GM21723 (cell line): Measurements from ENCODE around the gene C5orf15.
"Not testable (repeated sequence)": the region's sequence is repeated elsewhere in the genome, so short reads cannot be mapped to it uniquely, and the experiment has no call there.

Experiments
- ATAC-seq: cut with Tn5 transposase; IDR thresholded peaks from one replicate; pipeline ENCODE4 v1.9.1; 2021; ENCODE audit warnings: mild to moderate bottlenecking, moderate library complexity; ENCODE audit not compliant: unreplicated experiment

Gene C5orf15

DNA sequence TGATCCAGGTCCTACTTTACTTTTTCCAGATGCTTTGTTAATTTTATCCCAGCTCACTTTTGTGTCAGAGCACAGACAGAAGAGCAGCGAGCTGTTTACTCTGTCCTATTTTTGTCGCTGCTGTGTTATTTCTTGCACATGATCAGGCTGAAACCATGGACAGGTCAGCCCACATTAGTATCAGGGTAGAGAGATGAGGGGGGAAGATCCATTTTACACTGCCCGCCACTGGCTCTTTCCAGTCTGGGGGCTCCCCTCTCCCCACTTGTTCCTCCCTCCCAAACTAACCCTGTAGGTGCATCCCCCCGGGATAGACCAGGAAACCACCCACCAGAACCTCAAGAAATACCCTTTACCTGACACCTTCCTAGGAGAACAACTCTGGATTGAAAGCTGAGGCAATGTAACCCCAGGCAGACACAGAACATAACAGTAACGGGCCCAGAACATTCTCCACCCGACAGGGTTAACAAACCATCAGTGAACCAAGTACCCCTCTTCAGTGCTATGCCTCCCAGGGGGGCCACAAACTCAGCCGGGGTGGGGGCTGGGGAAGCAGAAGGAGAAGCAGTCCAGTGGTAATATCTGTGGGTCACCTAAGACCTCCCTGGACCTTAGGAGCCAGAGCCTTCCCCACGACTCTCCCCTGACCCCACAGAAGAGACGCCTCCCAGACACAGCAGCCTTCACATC is 26.0 kb upstream of the C5orf15 start:
- ATAC-seq: no peak

DNA sequence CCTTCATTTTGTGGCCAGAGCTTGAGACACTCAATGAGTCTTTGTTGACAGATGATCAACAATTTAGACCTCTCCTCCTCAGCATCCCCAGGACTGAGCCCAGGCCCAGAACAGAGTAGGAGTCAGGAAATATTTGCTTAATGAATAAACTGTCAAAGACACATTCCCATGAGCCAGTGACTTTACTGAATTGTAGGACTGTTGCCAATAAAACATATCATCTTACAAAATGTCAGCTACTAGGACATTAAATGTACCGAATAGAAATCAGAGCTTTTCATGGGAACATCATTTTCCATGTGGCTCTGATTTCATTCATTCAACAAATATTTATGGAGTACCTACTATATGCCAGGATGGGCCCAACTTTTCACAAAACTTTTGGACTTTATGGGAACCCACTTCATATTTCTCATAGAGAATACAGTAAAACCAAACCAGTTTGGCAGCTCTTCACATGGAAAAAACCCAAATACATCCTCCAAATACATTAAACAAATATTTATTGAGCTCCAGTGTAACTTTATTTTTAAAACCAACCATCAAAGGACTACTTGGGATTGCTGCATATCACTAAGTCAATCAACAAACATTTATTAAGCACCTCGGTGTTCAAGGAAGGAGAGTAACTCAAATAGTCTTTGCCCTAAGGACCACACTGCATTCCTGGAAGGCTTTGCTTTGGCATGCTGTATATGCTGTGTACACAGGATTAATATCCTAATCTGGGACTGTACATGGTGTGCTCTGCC is 24.9 kb upstream of the C5orf15 start:
- no peak for ATAC-seq

DNA sequence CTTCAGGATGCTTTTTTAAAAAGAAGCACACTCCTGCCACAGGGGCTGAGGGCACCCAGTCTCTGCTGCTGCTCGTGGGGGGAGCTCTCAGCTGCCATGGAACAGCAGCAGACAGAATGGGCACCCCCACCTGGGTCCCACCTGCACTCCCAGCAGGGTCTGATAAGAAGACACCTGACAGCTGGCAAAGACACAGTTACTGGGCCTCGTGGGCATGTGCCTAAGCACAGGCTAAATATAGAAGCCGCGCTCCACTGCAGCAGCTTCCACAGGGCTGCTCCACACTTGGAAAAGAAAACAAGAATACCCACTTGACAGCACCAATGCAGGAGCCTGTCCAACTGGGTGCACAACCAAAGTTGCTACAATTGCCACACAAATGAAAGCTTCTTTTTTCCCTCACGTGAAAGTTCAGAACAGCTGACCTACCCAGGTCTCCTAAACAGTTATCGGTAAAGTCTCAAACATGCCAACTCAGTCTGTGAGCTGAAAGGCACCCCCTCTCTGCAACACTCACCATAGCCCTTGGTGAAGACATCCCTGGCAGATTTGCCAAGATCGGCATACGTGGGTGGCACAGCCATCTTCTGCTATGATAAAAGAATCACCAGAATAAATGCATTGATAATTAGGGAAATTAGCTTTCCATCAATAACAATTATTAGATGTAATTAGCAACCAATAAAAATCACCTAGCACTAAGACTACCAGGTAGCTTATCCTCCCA is 24.2 kb upstream of the C5orf15 start:
- ATAC-seq: no peak

DNA sequence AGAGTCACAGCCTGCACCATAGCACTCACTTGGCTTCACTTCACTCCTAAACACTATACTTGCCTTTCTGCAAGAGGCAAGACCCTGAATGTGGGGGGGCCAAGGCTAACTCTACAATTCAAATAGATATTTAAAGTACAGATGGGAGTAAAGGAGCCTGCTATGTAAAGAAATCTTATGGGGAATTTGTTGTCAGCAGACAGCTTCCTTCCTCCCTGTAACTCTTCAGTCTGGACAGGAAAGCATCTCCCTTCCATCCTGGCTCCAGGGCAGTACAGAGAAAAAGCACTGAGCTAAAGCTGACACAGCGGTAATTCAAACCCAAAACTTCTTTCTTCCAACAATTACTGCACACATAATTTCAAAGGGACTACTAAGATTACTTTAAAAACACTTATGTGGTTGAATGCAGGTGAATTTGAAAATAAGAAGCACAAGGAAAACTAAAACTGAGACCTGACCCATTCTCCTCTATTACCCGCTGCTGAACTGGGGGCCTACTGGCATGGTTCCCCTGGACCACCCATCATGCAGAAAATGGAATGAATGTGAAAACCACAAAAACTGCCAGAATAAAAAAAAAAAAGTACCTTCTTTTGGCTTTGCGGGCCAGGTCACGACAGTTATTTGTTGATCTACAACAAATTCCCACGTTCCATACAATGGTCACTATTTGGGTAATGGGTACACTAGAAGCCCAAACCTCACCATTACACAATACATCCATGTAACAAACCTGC is 22.9 kb upstream of the C5orf15 start:
- no peak for ATAC-seq

DNA sequence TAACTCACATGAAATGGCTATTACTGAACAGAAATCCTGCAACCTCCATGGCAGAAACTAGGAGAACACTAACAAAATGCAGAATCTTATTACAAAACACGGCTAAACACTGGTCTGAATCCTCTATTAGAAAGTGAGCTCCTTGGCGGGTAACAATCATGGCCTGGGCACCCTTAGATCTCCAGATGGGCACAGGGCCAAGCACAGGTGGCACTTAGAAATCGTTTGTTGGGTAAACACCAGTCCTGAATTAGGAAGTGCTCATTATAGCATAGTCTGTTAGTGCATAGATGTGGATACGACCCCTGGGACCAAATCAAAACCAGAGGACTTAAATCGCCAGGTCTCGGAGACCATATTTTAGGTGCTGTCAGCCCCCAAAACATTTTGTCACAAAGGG is 22.0 kb upstream of the C5orf15 start:
- ATAC-seq: no peak

DNA sequence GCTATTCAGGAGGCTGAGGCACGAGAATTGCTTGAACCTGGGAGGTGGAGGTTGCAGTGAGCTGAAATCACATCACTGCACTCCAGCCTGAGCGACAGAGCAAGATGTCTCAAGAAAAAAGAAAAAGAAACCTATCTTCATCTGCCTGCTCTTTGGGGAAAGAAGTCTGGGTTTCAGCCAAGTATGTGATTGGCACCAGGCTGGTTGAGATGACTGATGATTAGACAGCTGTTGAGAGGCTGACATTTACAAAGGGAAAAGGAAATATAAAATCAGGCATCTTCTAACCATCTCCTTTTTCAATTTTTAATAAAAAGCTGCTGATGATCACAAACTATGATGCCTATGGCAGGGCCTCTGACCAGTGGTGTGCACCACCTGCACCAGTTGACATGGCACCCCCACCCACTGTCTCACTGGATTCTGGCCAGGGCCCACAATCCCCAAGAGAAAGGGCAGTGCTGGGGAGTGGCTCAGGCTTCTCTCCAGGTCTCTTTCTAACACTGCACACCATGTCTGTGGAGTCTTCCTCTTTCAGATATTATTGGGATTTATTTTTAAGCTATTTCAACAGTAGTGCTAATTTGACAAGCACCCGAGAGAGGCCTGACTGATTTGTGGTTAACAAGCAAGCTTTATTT is 17.2 kb upstream of the C5orf15 start:
- ATAC-seq: no peak

DNA sequence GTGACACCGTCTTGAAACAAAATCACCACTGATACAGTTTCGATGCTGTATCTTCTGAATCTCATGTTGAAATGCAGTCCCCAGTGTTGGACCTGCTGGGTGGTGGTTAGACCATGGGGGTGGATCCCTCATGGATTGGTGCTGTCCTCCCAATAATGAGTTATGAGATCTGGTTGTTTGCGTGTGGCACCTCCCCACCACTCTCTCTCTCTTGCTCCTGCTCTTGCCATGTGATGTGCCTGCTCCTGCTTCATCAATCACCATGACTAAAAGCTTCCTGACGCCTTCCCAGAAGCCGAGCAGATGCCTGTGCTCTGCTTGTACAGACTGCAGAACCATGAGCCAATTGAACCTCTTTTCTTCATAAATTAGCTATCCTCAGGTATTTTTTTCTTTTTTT is 15.2 kb upstream of the C5orf15 start:
- no peak for ATAC-seq

DNA sequence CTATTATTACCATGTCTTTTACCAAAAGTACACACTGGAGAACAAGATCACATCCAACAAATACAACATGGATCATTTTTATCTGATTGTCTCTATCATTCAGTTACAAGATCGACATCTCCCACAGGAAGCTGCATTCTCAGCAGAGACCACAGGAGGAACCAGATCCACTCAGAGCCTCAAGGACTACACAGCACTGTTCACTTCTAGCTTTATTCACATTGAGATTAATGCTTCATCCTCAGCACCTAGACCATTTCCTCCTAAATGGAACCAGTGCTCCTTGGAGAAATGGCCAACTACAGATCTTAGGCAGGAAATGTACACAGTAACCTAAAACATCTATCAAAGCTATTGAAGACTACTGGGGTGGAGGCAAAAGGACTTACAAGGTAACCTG is 13.3 kb upstream of the C5orf15 start:
- ATAC-seq: no peak

DNA sequence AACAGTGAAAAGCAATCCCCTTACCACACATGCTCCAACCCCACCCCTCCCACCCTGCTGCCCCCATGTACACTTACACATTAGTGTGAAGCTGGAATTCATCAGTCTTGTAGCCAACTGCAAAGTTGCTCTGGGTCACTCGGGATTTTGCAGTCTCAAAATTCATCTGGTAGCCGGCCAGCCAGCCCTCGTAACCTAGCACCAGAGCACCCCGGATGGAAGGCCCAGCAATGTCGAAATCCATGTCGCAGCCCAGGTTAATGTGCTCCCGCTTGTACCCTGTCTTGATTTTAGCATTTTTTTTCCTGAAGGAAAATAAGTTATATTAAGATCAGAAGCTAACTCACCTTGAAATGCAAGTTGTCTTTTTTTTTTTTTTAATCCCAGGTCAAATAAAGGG is 12.2 kb upstream of the C5orf15 start:
- no peak for ATAC-seq

DNA sequence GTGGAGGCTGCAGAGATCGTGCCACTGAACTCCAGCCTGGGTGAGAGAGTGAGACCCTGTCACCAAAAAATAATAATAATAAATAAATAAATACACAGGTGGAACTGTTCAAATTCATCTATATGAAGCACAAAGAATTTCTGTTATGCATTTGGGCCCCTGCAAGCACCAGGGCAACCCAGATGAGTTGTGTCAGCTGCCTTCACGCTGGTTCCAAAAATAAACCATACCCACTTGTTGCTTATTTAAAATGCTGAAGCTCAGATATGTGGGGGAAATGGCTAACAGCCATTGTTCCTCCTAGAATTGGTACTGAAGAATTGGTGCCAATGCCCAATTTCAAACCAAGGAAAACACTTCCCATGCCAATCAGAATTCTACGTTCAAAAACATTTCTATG is 10.5 kb upstream of the C5orf15 start:
- no peak for ATAC-seq

DNA sequence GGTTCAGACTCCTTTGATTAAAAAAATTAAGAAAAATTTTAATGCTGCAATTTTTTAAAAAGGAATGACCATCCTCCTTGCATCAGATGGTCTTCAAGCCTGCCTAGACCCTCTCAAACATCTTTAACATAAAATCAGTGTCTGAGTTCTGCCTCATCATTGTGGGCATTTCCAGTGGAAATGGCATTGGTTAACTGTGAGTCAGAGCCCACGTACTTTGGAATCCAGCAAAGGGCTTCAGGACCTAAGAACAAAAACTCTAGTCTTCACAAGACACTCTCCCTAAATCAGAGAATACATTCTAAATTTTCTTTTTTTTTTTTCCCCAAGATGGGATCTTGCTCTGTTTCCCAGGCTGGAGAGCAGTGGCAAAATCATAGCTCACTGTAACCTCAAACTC is 9.4 kb upstream of the C5orf15 start:
- ATAC-seq: no peak

DNA sequence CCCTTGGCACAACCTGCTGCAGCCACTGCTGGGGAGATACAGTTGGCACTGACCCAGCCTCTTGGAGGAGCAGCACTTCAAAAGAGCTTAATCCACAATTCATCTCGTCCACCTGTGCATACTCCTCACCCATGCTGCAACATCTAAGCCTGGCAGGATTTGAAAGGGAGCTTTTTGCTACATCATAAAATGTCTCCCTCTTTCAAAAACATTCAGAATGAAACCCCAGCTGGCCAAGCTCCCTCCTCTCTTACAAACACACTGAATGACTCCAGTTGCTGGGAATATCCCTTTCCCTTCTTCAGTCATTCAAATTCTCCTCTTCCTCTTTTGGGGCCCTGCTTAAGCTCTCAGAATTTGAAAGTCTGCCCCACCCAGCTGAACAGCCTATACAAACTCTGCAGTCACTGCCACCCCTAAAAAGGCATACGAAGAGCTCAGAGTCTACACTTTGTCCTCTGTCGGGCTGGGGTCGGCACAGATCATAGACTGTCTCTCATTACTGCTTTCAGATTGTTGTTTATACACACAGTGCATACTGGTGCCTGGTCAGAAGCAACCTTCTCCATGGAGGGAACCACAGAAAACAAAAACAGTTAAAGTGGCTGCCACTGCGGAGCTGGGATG is 8.8 kb upstream of the C5orf15 start:
- ATAC-seq: no peak

DNA sequence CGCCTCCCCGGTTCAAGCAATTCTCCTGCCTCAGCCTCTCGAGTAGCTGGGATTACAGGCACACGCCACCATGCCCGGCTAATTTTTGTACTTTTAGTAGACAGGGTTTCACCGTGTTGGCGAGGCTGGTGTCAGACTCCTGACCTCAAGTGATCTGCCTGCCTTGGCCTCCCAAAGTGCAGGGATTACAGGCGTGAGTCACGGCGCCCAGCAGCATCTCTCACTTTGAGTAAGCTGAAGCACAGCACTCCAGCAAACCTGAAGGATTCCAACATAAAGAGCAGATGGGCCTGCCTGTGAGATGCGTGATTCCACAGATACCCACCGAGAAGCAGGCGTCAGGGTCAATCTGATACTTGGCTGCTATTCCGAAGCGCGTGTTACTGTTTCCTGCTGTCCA is 7.1 kb upstream of the C5orf15 start:
- ATAC-seq: not testable (repeated sequence)

DNA sequence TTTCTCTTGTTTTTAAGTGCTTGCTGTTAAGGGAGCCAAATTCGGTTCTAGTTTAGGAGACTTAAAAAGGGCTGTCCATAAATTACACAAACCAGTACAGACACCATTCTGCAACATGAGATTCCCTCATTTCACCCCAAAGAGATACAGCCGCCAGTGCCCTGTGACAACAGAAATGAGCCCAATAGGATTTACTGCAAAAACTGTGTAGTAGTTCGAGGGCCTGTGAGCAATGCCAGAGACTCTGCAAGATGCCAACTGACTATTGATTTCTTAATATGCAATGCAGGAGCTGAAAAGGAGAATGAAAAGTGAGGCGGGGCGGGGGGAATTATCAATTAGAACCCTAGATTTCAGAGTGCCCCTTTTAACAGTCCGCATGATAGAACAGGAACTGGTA is 5.7 kb upstream of the C5orf15 start:
- no peak for ATAC-seq

DNA sequence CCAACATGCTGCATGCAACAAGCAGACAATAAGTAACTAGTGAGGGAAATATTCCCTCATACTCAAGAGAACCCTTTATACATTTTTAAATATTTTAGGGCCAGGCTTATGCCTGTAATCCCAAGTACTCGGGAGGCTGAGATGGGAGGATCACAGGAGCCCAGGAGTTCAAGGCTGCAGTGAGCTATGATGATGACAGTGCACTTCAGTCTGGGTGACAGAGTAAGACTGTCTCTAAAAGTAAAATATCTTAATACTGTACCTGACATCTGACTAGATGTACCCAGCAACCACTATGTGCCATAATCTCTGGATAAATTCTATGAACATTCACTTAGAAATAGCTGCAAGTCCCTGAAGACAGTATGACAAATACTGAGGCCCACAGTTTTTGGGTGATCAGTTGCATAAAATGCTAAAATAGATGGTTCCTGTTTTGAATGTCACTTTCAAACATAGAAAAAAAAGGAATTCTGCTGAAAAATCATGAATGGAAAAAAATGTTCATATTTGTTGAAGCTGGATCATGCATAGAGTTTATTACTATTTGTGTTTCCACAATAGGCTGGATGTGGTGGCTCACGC is 2.0 kb upstream of the C5orf15 start:
- no peak for ATAC-seq

DNA sequence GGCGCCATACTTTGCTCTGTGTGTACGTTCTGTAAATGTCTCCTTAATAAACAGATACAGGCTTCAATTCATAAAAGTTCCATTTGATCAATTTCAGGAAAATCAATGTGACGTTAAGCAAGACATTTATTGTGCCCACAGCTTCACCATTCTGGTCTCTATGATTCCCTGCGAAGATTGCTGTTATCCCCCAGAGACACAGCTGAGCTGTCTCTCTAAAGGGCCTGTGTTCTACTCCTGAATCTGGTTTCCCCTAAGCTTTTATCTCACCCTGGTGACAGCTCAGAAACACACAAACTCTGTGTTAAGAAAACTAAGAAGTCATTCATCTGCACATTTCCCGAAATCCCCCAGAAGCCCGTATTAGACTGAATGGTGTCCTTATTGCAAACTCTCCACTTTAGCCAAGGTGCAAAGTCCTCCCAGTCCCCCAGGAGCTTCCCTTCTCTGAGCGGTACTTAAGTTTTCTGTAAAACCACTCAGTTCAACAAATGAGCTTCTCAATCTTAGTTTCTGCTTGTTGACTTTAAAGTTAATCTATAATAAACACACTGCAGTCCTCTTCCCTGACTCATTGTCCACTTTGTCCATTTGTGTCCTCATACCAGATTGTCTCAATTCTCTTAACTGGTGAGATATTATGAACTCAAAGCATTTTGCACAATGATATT is 1.4 kb upstream of the C5orf15 start:
- no peak for ATAC-seq

DNA sequence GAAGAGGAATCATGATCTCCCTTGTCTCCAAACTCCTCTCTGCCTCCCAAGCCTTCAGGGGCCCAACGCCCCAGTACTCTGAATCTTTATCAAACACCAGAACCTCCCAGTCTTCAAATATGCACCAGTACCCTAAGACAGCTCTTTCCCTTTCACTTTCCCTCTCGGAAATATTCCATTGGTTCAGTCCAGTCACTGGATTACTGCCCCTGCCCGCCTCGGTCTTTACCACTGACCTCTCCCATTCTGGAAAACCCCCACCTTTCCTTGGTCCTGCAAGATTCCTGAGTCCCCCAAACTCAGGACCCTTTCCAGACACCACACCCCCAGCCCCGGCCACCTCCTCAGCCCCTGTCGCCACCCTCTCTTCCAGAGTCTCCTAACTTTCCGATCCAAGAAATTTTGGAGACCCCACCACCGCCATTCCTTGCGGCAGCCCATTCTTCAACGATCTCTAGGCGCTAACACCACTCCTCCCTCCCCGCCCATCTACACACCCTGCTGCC is 674 bp downstream of the C5orf15 start:
- no peak for ATAC-seq

DNA sequence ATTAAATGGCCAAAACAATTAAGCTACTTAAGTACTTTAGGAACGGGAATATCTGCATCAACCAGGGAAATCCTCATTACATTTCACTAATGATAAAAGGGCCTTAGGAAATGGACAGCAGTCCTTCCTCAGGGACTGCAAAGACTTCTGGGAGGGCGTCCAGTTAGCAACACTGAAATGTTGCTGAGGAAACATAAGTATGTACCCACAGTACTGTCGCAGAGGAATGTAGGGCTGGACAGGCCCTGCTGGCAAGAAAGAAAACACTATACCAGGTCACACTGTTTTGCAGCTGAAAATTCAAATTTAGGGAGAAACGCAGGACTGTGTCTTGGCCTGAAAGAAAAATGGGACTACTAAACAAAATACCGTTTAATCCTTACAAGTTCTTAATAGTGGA is 1.3 kb downstream of the C5orf15 start:
- no peak for ATAC-seq

DNA sequence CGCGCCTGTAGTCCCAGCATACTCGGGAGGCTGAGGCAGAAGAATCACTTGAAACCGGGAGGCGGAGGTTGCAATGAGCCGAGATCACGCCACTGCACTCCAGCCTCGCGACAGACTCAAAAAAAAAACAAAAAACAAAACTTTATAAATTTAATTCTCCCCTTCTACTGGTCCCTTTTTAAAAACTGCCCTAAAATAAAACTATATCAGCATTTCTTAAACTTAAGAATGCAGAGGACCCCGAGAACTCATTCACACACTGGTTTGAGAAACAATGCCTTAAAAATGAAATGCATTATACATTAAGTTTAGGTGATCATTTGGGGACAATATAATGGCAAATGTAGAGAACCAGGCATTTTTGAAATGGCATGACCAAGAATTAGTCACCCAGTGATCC is 2.3 kb downstream of the C5orf15 start:
- no peak for ATAC-seq
